ENCODE data around the gene ZNF597.
"Not testable (repeated sequence)": the region's sequence is repeated elsewhere in the genome, so short reads cannot be mapped to it uniquely, and the experiment has no call there.

Gene ZNF597

GRCh38 chr16:3474870-3475269 is 31.6 kb upstream of the ZNF597 start:
- not testable (repeated sequence) for DNase-seq

- DNase-seq, result no peak
Measured at GRCh38 chr16:3474136-3474779, 31.0 kb upstream of the ZNF597 start.

- DNase-seq, result not testable (repeated sequence)
Measured at GRCh38 chr16:3473596-3473943, 30.3 kb upstream of the ZNF597 start.

GRCh38 chr16:3472878-3473595 is 29.7 kb upstream of the ZNF597 start:
- no peak for DNase-seq

GRCh38 chr16:3471518-3472176 is 28.3 kb upstream of the ZNF597 start:
- no peak for DNase-seq

- DNase-seq, result no peak
Measured at GRCh38 chr16:3470723-3471122, 27.4 kb upstream of the ZNF597 start.

GRCh38 chr16:3469736-3470135 is 26.4 kb upstream of the ZNF597 start:
- no peak for DNase-seq

- no peak for DNase-seq
Measured at GRCh38 chr16:3468501-3468900, 25.2 kb upstream of the ZNF597 start.

- DNase-seq, result peak; percentile 49
Measured at GRCh38 chr16:3467921-3468320, 24.6 kb upstream of the ZNF597 start.

GRCh38 chr16:3467182-3467581 is 23.9 kb upstream of the ZNF597 start:
- no peak for DNase-seq

GRCh38 chr16:3465911-3466584 is 22.7 kb upstream of the ZNF597 start:
- no peak for DNase-seq

GRCh38 chr16:3465301-3465700 is 22.0 kb upstream of the ZNF597 start:
- no peak for DNase-seq

- no peak for DNase-seq
Measured at GRCh38 chr16:3461151-3461550, 17.8 kb upstream of the ZNF597 start.

- no peak for DNase-seq
Measured at GRCh38 chr16:3460585-3460984, 17.3 kb upstream of the ZNF597 start.

- no peak for DNase-seq
Measured at GRCh38 chr16:3460121-3460520, 16.8 kb upstream of the ZNF597 start.

- no peak for DNase-seq
Measured at GRCh38 chr16:3459401-3460090, 16.2 kb upstream of the ZNF597 start.

- no peak for DNase-seq
Measured at GRCh38 chr16:3458852-3459361, 15.6 kb upstream of the ZNF597 start.

GRCh38 chr16:3458278-3458851 is 15.1 kb upstream of the ZNF597 start:
- no peak for DNase-seq

- peak; percentile 58 for DNase-seq
Measured at GRCh38 chr16:3457434-3458252, 14.3 kb upstream of the ZNF597 start.

- no peak for DNase-seq
Measured at GRCh38 chr16:3454631-3455147, 11.4 kb upstream of the ZNF597 start.

- DNase-seq, result no peak
Measured at GRCh38 chr16:3454093-3454492, 10.8 kb upstream of the ZNF597 start.

Measured in NCI-H1048 (cell line).